Brain microvascular endothelial cell (primary cell): Measurements from ENCODE around the gene RPL27.

Source experiments
- DNase-seq: peaks from one replicate; pipeline ENCODE4 v3.0.0-alpha.2; 2020
- H3K27ac ChIP-seq: fragments of 250-450 bp; sonication (Bioruptor Pico); 2 replicates; pipeline ENCODE4 v1.5.1; 2020; ENCODE audit warnings: mild to moderate bottlenecking, moderate library complexity
- H3K27me3 ChIP-seq: fragments of 250-450 bp; sonication (Bioruptor Pico); replicated peaks from 2 replicates; pipeline ENCODE4 v1.5.1; 2020; ENCODE audit warnings: mild to moderate bottlenecking
- H3K36me3 ChIP-seq: fragments of 250-450 bp; sonication (Bioruptor Pico); replicated peaks from 2 replicates; pipeline ENCODE4 v1.5.1; 2020; ENCODE audit warnings: mild to moderate bottlenecking
- H3K4me3 ChIP-seq: 2 replicates; pipeline ENCODE4 v1.5.1; 2011; ENCODE audit warnings: low read depth, mild to moderate bottlenecking, control low read depth, low read length, moderate library complexity
- CTCF ChIP-seq: IDR thresholded peaks from 2 replicates; pipeline ENCODE4 v1.5.1; 2011; ENCODE audit warnings: low read depth, mild to moderate bottlenecking, moderate library complexity, low read length, control low read depth, inconsistent platforms; ENCODE audit errors: missing control alignments
- in situ Hi-C: cut with HindIII; loops from 2 replicates; pipeline ENCODE4 v1.10.0; 2017; ENCODE audit warnings: low sequenced_read_pairs, low pct_ligation_motif_present

RPL27 gene

DNA sequence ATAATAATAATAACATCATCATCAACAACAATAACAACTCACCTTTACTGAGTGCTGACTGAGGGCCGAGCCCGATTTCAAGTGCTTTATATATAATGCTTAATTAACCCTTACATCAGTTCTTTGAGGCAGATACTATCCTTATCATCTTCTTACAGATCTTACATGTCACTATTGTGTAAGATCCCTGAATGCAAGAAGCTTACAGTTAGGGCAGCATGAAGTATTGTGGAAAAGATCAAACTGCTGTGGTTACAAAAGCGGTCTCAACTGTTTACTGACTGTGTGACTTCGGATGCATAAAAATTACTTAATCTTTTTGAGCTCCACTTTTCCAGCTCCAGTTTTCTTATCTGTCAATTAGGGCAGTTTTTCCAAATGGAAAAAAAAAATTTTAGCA, 20.7 kb downstream of the RPL27 start:
- DNase-seq, result no peak
- Histone ChIP-seq H3K27me3 (no peaks in the 10 kb centered on the region), H3K36me3 (peaks cover 40% of the 10 kb centered on the region), H3K4me3 (no peak overlapping the region), H3K27ac (no peak overlapping the region)
- in situ Hi-C loops, result no loop called here
- TF ChIP-seq CTCF, result no peak

- DNase-seq, result no peak
- Histone ChIP-seq H3K27me3 (no peaks in the 10 kb centered on the region), H3K27ac (peak overlapping the region; percentile 9), H3K36me3 (peaks cover 35% of the 10 kb centered on the region), H3K4me3 (no peak overlapping the region)
- in situ Hi-C loops, result no loop called here
- TF ChIP-seq CTCF, result no peak
Observed at GRCh38 chr17:43019418-43019817, 21.2 kb downstream of the RPL27 start.

DNA sequence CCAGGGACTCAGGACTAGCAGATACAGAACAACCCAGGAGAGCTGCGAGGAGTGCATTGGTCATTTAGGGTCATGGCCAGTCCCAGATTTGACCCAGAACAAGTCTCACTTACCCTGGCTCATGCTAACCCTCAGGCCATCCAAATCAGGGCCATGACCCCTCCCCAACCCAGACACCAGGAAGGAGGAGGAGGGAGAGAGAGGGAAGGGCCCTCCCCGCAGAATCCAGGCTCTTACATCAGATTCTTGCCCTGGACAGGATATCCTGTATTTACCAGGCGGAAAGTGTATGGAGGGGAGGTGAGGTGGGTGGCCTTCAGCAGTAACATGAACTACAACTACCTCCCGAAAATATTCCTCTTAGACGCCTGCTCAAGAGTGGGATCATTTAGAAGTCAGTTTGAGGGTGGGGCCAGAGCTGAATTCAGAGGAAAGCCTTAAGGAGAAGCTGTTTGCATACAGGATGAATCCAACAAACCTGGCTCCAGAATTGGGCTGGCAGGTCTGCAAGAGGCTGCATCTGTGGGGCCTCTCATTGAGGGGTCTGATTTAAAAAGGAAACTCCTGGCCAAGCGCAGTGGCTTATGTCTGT, 21.9 kb downstream of the RPL27 start:
- Histone ChIP-seq H3K27ac (peak overlapping the region; percentile 9), H3K27me3 (no peaks in the 10 kb centered on the region), H3K36me3 (peaks cover 29% of the 10 kb centered on the region), H3K4me3 (peak overlapping the region; percentile 20)
- no peak for DNase-seq
- in situ Hi-C loops, result no loop called here
- no peak for TF ChIP-seq CTCF

DNA sequence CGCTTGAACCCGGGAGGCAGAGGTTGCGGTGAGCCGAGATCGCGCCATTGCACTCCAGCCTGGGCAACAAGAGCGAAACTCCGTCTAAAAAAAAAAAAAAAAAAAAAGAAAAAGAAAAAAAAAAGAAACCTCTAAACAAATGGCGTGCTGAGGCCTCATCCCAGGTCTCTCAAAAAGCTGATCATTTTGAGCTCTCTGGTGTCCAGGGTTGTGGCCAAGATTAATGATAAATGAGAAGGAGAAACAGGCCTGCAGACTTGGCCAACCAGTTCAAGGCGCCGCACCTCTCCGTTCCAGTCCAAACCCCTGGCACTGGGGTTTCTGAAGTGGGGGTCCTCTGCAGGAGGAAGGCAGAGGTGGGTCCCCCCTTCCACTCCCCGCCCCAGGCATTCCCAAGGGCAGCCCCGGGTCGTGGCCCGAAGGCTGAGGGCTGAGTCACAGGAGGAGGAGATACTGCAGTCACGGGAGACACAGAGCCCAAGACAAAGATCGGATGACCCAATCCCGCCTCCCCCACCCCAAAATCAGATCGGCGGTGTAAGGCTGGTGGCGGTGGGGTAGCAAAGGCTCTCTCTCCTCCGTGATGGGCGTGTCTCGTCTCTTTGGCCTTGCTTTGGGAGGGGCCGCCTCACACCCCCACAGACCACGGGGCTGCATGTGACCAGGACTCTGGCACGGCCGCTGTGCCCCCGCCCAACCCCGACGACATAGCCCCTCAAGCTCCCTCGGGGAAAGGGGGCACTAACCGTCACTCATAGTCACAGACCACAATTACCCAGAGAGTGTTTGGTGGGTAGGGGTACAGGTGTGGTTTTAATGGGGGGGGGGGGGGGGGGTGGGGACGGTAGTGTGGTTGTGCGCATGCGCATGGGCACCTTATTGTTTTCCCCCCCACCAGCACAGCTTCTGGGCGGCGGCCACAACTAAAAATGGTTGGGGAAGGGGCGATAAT, 22.8 kb downstream of the RPL27 start:
- peak; percentile 67 for DNase-seq
- in situ Hi-C loops, result no loop called here

GRCh38 chr17:43021741-43022512, 23.7 kb downstream of the RPL27 start, which contains the start of gene VAT1:
Gene VAT1, minus strand, starts transcription at chr17:43022385. Its CDS starts 63 bp downstream, at chr17:43022322.
- no peak for TF ChIP-seq CTCF
- in situ Hi-C loops, result no loop called here
- peak within 1 kb of the TSS; percentile 85 for H3K27ac ChIP-seq
- H3K27me3 ChIP-seq, result no peaks in the 10 kb centered on the region
- peaks cover 14% of the 10 kb centered on the region for H3K36me3 ChIP-seq
- DNase-seq, result peak; percentile 46
- peak within 1 kb of the TSS; percentile 98 for H3K4me3 ChIP-seq

More for the DNA sequence above, 22.8 kb downstream of the RPL27 start:
- Histone ChIP-seq H3K4me3 (peak overlapping the region; percentile 98), H3K36me3 (peaks cover 21% of the 10 kb centered on the region), H3K27me3 (no peaks in the 10 kb centered on the region), H3K27ac (peak overlapping the region; percentile 85)
- no peak for TF ChIP-seq CTCF
